HG02938 (cell line): ENCODE measurements around the gene CLEC1A.
"Not testable (repeated sequence)": the region's sequence is repeated elsewhere in the genome, so short reads cannot be mapped to it uniquely, and the experiment has no call there.

Experiments used
- ATAC-seq: cut with Tn5 transposase; IDR thresholded peaks from one replicate; pipeline ENCODE4 v1.9.1; 2021; ENCODE audit warnings: mild to moderate bottlenecking, moderate library complexity; ENCODE audit not compliant: unreplicated experiment

The CLEC1A gene

DNA sequence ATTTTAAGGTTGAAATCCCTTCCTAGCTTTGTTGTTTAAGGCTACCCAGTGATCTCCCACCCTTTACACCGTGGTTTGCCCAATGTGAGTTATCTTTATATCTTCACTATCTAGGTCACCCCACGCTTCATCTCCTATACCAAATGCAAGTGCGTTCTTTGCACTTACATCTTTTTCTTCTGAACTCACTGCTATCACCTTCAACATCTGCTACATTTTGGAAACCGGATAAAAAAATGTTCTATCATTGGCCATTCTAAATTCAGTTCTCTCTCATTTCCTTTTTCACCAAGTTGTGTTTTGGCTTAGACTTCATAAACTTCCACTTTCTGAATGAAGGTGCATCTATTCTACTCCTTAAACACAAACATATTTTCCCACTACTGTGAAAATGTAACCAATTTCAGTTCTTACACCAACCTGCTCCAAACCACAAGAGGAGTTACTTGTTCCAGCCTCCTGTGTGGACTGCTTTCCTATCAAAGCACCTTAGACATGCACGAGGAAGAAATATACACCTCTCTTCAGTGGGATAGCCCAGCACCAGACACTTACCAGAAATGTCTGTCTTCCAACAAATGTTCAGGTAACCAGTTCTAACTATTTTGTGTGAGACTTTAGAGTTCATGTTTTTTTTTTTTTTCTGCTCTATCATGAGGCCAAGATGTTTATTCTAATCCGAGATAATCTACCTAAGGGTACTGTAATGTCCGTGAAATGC lies 46.4 kb downstream of the CLEC1A start:
- ATAC-seq, result no peak

DNA sequence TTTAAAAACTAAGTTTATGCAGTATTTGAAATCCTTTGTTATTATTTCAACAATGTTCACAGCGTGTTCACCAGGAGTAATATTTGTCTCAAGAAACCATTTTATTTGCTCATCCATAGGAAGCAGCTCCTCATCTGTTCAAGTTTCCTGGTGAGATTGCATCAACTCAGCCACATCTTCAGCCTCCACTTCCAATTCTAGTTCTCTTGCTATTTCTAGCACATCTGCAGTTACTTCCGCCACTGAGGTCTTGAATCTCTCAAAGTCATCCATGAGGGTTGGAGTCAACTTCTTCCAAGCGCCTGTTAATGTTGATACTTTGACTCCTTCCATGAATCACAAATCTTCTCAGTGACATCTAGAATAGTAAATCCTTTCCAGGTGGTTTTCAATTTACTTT lies 50.3 kb downstream of the CLEC1A start:
- no peak for ATAC-seq

DNA sequence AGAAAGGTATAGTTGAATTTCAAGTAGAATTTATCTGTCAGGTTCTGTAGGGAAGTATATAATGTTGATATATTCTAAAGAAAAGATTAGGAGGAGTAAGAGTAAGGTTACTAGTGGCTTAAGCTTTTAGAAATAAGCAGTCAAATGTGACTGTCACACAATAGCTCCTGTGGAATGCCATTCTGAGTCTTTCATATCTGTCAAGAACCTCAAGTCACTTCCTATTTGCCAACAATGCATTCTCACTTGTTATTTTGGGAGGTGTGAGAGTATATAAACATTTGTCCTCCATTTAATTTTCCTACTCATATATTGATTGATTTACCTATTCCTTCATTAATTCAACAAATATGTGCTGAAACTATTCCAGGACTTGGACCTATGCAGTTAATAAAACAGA lies 56.6 kb downstream of the CLEC1A start:
- ATAC-seq, result no peak

DNA sequence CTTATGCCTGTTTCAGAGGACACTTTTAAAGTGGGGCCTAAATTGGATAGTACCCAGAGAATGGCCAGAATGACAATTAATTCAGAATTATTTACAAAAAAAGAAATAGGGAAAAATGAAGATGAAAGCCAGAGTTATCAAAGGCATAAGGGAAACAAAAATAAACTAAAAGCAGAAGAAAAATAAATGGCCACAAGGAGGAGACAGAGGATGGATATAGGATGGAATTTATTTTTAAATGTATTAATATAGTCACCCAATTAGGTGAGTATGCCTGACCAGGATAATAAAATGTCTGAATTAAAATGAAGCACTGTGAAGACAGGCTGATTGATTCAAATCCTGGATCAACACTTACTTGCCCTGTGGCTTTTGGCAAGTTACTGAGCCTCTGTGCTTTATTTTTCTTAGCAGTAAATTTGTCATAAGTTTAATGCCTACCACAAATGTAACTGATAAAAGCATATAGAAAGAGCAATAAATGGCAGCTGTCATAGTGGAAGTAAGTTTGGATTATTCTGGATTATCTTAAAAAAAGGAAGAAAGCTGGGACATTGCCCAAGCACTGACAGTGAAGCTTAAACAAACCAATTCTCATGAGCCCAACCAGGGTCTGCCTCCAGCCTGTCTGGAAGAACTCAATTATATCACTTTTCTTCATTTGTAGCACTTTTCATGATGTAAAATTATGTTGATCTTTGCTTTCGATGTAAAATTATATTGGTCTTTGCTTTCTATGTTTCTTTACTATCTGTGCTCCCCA lies 64.8 kb downstream of the CLEC1A start:
- no peak for ATAC-seq

DNA sequence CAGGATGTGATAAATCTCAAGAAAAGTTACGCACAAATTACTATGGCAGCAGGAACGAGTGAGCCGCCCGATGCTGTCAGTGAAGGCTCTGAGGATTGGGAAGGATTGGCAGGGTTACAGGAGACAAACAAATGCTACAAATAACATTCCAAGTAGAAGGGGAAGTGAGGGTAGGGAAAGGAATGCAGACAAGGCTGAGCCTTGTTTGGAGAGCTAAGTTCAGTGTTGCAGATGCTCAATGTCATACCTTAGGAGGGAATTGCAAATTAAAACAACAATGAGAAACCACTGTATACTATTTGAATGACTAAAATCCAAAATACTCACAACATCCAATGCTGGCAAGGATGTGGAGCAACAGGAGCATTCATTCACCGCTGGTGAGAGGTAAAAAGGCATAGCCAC lies 67.0 kb downstream of the CLEC1A start:
- no peak for ATAC-seq

DNA sequence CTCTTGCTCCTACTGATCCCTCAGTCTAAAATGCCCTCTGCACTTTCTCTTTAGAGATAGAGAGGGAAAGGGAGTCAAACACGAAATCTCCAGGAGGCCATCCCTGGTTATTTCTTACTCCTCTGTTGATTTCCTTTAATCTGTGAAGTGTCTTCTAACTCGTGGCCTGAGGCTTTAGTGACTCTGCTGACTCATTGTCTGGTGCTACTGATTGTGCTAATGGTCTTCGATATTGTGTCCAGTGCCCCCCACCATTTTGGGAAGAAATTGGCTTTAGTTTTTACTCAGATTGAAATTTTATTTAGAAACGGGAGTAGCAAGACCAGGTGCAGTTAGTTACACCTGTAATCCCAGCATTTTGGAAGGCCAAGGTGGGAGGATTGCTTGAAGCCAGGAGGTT lies 67.5 kb downstream of the CLEC1A start:
- ATAC-seq, result no peak

DNA sequence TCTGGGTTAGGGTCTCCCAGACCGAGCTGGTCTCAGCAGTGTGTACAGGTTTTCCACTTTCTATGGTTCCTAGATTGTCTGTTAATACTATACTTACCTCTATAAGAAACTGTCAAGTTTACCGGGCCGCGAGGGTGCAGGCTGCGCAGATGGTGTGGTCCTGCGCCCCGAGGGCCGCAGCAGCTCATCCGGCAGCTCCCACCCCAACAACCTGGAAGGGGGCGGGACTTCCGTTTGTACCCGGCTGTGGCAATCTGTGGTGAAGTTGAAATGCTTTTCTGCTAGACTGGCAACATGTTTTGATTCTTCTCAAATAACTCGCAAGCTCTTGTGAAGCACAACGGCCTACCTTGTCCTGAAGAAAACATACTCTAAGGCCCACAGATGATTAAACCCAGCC lies 68.3 kb downstream of the CLEC1A start, which contains the start of gene CLEC9A:
Gene CLEC9A, plus strand, starts transcription at position 237 of the 400 bp plus-strand sequence. CDS start 22,006 bp downstream, outside the sequence.
- ATAC-seq, result no peak

DNA sequence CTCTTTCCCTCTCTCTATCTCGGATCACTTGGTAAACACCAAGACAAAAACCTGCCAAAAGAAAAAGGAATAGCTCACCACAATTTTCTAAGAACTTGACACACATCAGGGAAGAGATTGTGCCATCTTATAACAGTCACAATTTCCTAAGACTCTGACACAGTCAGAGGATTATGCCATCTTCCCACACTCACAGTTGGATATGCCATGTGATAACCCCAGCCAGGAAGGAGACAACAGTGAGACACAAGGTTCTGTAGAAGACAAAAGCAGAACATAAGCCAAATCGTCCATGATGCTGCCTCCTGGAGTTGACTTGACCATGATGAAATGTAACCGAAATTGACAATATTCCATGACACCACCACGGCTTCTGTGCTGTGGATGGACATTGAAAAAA lies 71.1 kb downstream of the CLEC1A start:
- ATAC-seq, result no peak

DNA sequence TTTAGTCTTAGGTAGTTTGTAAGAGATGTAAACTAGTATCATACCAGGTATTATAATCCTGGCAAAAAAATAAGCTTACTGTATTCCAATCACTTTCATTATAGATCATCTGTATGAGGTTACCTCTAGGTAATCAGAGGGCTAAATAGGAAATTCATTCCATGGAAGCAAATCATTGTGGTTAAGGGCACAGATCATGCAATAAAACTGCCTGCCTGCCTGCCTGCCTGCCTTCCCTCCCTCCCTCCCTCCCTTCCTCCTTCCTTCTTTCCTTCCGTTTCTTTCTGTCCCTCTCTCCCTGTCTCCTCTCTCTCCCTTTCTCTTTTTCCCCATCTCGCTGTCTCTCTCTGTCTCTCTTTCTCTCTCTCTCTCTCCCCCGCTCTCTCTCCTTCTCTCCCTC lies 71.5 kb downstream of the CLEC1A start:
- ATAC-seq, result no peak

DNA sequence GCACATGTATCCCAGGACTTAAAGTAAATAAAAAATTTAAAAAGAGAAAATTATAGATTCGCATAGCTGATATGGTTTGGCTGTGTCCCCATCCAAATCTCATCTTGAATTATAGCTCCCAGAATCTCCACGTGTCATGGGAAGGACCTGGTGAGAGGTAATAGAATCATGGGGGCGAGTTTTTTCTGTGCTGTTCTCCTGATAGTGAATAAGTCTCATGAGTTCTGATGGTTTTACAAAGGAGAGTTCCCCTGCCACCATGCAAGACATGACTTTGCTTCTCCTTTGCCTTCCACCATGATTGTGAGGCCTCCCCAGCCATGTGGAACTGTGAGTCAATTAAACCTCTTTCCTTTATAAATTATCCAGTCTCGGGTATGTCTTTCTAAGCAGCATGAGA lies 72.1 kb downstream of the CLEC1A start:
- not testable (repeated sequence) for ATAC-seq

DNA sequence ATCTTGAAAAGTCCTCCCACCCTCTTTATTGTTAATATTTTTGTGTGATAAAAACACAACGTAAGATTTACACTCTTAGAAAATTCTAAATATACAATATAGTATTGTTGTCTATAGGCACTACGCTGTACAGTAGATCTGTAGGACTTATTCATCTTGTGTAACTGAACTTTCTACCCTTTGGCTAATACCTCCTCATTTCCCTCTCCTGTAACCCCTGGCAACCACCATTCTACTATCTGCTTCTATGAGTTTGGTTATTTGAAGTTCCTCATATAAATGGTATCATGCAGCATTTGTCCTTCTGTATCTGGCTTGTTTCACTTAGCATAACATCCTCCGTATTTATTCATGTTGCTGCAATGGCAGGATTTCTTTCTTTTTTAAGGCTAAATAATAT lies 73.5 kb downstream of the CLEC1A start:
- no peak for ATAC-seq

DNA sequence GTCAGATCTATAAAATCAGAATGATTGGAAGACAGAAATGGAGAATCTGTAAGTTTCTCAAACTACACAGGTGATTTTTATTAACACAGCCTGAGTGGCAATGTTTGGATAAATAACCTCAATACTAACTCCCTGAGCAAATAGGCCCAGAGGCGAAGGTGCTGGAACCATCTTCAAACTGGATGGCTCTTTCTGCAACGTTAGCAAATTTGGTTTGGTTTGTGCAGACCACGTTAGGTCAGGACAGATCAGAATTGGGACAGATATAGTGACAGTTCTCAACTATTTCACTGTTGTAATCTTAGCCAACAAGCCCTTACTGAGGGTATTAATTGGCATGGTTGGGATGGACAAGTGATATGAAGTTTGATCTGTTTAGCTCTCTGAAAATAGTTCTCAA lies 77.4 kb downstream of the CLEC1A start:
- no peak for ATAC-seq
